ENCODE results near the gene ZNF492. TPM values are rescaled to one million over a fixed set of nuclear protein-coding genes. Genes with fewer than 3 reads are reported as not detected.

ZNF492 gene
- polyA plus RNA-seq, 1 of the 3 experiments (the other 2 are of a cell fraction): 0.28 TPM

- Histone ChIP-seq H3K79me2 (ENCODE audit: insufficient read depth) (no peaks in the 10 kb centered on the region), H3K36me3 (replicated peaks in 1 of 2; ENCODE audit: control insufficient read depth in 1 of 2, insufficient read depth in 2 of 2, low read length in 1 of 2) (no peaks in the 10 kb centered on the region), H3K27ac (ENCODE audit: low read depth in 2 of 2, low read length in 1 of 2) (no peak overlapping the region), H3K4me1 (ENCODE audit: control insufficient read depth in 1 of 2, insufficient read depth in 2 of 2, low read depth in 1 of 2, low read length in 1 of 2) (no peaks in the 10 kb centered on the region), H3K9me3 (no peaks in the 10 kb centered on the region), H3K9ac (no peak overlapping the region), H3K4me2 (no peak overlapping the region), H3F3A (replicated peaks; ENCODE audit: insufficient read depth) (no peaks in the 10 kb centered on the region), H3K9me2 (no peaks in the 10 kb centered on the region), H3K4me3 (ENCODE audit: low read depth in 2 of 2, low read length in 1 of 2) (no peak overlapping the region), H3K27me3 (ENCODE audit: insufficient read depth) (no peaks in the 10 kb centered on the region), H4K20me1 (ENCODE audit: insufficient read depth) (no peaks in the 10 kb centered on the region), H2AFZ (ENCODE audit: low read depth) (no peak overlapping the region)
- ChIA-PET POLR2A (no interaction called here), CTCF (no interaction called here)
- DNase-seq: no peak
- no peak for TF ChIP-seq NRF1 (IDR thresholded peaks at IDR 0.05; ENCODE audit: low read depth, low read length)
- no peak for TF ChIP-seq USF1 (IDR thresholded peaks at IDR 0.05; ENCODE audit: borderline replicate concordance, low read depth)
- TF ChIP-seq JUND (IDR thresholded peaks at IDR 0.05): no peak
- TF ChIP-seq REST (IDR thresholded peaks at IDR 0.05; ENCODE audit: low read depth, low read length): no peak
- no peak for TF ChIP-seq RXRA (IDR thresholded peaks at IDR 0.05; ENCODE audit: borderline replicate concordance, low read depth)
- TF ChIP-seq FOXJ3 (CRISPR knock-in tag; IDR thresholded peaks at IDR 0.05): no peak
- no peak for TF ChIP-seq CTCF (IDR thresholded peaks at IDR 0.05)
- TF ChIP-seq TCF12 (IDR thresholded peaks at IDR 0.05): no peak
- TF ChIP-seq RFX5 (IDR thresholded peaks at IDR 0.05; ENCODE audit: low read length): no peak
- no peak for TF ChIP-seq SIN3A (IDR thresholded peaks at IDR 0.05; ENCODE audit: borderline replicate concordance, low read depth, low read length)
- TF ChIP-seq EP300 (IDR thresholded peaks at IDR 0.05; ENCODE audit: borderline replicate concordance in 1 of 2, low read depth in 1 of 2, low read length in 1 of 2): no peak
- no peak for TF ChIP-seq CHD2 (IDR thresholded peaks at IDR 0.05; ENCODE audit: low read length, partially characterized antibody)
- no peak for TF ChIP-seq SMC3 (IDR thresholded peaks at IDR 0.05; ENCODE audit: low read depth, low read length)
- TF ChIP-seq YY1 (IDR thresholded peaks at IDR 0.05; ENCODE audit: low read depth): no peak
- TF ChIP-seq POLR2AphosphoS5 (IDR thresholded peaks at IDR 0.05; ENCODE audit: low read depth, low read length): no peak
- no peak for TF ChIP-seq PBX3 (IDR thresholded peaks at IDR 0.05)
- no peak for TF ChIP-seq GABPA (IDR thresholded peaks at IDR 0.05; ENCODE audit: low read depth)
- 0% methylated on average over 2 of the region's 2 CpGs for WGBS (ENCODE audit: low lambda C conversion rate)
These were observed 27.9 kb upstream of the ZNF492 start for GRCh38 chr19:22606212-22606553.
